HepG2 (cell line): ENCODE measurements around the gene MT1M. TPM values are rescaled to one million over a fixed set of nuclear protein-coding genes. Genes with fewer than 3 reads are reported as not detected.

Experiments
- BORCS8-MEF2B ChIP-seq: sonication (generic); formaldehyde crosslinking; IDR thresholded peaks from 2 replicates; pipeline ENCODE4 v1.8.0; 2022; ENCODE audit warnings: mild to moderate bottlenecking, missing genetic modification reagents
- ISL2 ChIP-seq: sonication (generic); formaldehyde crosslinking; IDR thresholded peaks from 2 replicates; pipeline ENCODE4 v1.5.0; 2020; ENCODE audit warnings: missing genetic modification reagents
- KLF9 ChIP-seq: IDR thresholded peaks from 2 replicates; pipeline ENCODE4 v1.6.1; 2016; ENCODE audit warnings: low read depth
- MTERF4 ChIP-seq: sonication (generic); formaldehyde crosslinking; IDR thresholded peaks from 2 replicates; pipeline ENCODE4 v1.8.0; 2023; ENCODE audit warnings: mild to moderate bottlenecking, missing genetic modification reagents
- MYNN ChIP-seq: sonication (generic); formaldehyde crosslinking; IDR thresholded peaks from 2 replicates; pipeline ENCODE4 v1.4.0; 2020; ENCODE audit warnings: mild to moderate bottlenecking, low read depth, missing genetic modification reagents
- TBP ChIP-seq: sonication (generic); formaldehyde crosslinking; IDR thresholded peaks from 2 replicates; pipeline ENCODE4 v1.5.0; 2020; ENCODE audit warnings: missing genetic modification reagents
- TCF7 ChIP-seq: sonication (generic); IDR thresholded peaks from 2 replicates; pipeline ENCODE4 v1.6.1; 2016; ENCODE audit warnings: antibody characterized with exemption, low read depth
- THAP11 ChIP-seq: IDR thresholded peaks from 2 replicates; pipeline ENCODE4 v1.6.1; 2016; ENCODE audit warnings: missing biosample characterization, missing genetic modification reagents
- TOPORS ChIP-seq: sonication (generic); formaldehyde crosslinking; IDR thresholded peaks from 2 replicates; pipeline ENCODE4 v1.8.0; 2023; ENCODE audit warnings: mild to moderate bottlenecking, missing genetic modification reagents
- YY1 ChIP-seq: IDR thresholded peaks from 2 replicates; pipeline ENCODE4 v1.6.1; 2011; ENCODE audit warnings: low read length, low read depth, moderate library complexity, mild to moderate bottlenecking; ENCODE audit not compliant: insufficient read depth, insufficient replicate concordance
- ZBTB33 ChIP-seq: sonication (generic); formaldehyde crosslinking; IDR thresholded peaks from 2 replicates; pipeline ENCODE4 v1.4.0; 2020; ENCODE audit warnings: missing genetic modification reagents
- ZFP36L2 ChIP-seq: sonication (generic); formaldehyde crosslinking; IDR thresholded peaks from 2 replicates; pipeline ENCODE4 v1.4.0; 2020; ENCODE audit warnings: missing genetic modification reagents
- ZNF280D ChIP-seq: sonication (generic); formaldehyde crosslinking; IDR thresholded peaks from 2 replicates; pipeline ENCODE4 v1.5.1; 2020; ENCODE audit warnings: mild to moderate bottlenecking, missing genetic modification reagents
- ZNF431 ChIP-seq: sonication (generic); formaldehyde crosslinking; IDR thresholded peaks from 2 replicates; pipeline ENCODE4 v1.9.0; 2022; ENCODE audit warnings: missing genetic modification reagents, low read depth, mild to moderate bottlenecking, borderline replicate concordance
- ZNF574 ChIP-seq: sonication (generic); formaldehyde crosslinking; IDR thresholded peaks from 2 replicates; pipeline ENCODE4 v1.4.0; 2020; ENCODE audit warnings: missing genetic modification reagents
- ZNF775 ChIP-seq: sonication (generic); formaldehyde crosslinking; IDR thresholded peaks from 2 replicates; pipeline ENCODE4 v1.4.0; 2020; ENCODE audit warnings: missing genetic modification reagents, mild to moderate bottlenecking, moderate library complexity, borderline replicate concordance
- polyA plus RNA-seq, 8 experiments: library from polyadenylated mRNA; depleted of rRNA in 3 of 8; stranded (reverse) in 7 of 8; unstranded in 1 of 8; fragments of >200 nt; fragmentation: Illumina TruSeq in 4 of 8; extraction: Trizol in 4 of 8; gene quantifications; 2 replicates each; pipeline versions ENCODE4 v1.2.1 to v1.2.3, GENCODE V29; 2011 to 2016; ENCODE audit warnings: low read depth in 4 of 8, missing spikeins in 1 of 8, mixed read lengths in 1 of 8; ENCODE audit not compliant: insufficient read depth in 1 of 8
- total RNA-seq, 5 experiments: library from RNA; depleted of rRNA; stranded (reverse); fragments of >200 nt; fragmentation: Illumina TruSeq; extraction: Trizol; gene quantifications; 2 replicates each; pipeline ENCODE4 v1.2.3, GENCODE V29; 2016; ENCODE audit warnings: low read depth in 1 of 5
- TF ChIP-seq, protein P1 (sequence below): sonication (generic); formaldehyde crosslinking; IDR thresholded peaks from 2 replicates; pipeline ENCODE4 v1.4.0; 2020; ENCODE audit warnings: mild to moderate bottlenecking, low read depth, missing genetic modification reagents

The MT1M gene
- total and polyA plus RNA-seq, 2 of the 13 experiments (the other 11 are each of a cell fraction or from before 2014, with no cell fraction given) = 4.6 TPM; not detected in 1

DNA sequence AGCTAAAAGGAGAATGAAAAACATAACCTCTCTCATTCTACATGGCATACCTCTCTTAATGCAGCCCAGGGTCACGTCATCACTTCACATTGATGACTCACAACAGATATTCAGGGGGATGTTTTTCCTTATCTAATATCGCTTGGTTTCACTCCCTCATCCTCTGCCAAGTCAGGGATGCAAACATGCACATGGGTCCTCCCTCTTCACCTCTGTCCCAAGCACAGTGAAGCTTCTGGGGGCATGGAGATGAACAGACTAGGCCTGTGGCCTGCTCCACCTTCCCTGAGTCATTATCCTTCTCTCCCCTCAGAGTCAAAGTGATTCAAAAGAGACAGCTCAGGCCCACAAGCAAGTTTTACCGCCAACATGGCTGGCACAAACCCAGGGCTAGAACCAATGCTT is 26.4 kb upstream of the MT1M start (continued):
- TF ChIP-seq, protein P1, sequence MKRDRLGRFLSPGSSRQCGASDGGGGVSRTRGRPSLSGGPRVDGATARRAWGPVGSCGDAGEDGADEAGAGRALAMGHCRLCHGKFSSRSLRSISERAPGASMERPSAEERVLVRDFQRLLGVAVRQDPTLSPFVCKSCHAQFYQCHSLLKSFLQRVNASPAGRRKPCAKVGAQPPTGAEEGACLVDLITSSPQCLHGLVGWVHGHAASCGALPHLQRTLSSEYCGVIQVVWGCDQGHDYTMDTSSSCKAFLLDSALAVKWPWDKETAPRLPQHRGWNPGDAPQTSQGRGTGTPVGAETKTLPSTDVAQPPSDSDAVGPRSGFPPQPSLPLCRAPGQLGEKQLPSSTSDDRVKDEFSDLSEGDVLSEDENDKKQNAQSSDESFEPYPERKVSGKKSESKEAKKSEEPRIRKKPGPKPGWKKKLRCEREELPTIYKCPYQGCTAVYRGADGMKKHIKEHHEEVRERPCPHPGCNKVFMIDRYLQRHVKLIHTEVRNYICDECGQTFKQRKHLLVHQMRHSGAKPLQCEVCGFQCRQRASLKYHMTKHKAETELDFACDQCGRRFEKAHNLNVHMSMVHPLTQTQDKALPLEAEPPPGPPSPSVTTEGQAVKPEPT (CRISPR knock-in tag) = no peak
- no peak for TF ChIP-seq KLF9
- no peak; the same call in 1 of the 2 replicates for TF ChIP-seq ZNF280D (CRISPR knock-in tag)
- TF ChIP-seq ISL2 (CRISPR knock-in tag) = no peak
- TF ChIP-seq TCF7 = no peak
- TF ChIP-seq ZFP36L2 = 0 out of 2 replicates have a peak, but pooled peaks have one; percentile 58
- no peak for TF ChIP-seq THAP11
- no peak; the same call in 1 of the 2 replicates for TF ChIP-seq ZNF775
- TF ChIP-seq MTERF4 = peak; percentile 61; the same call in 1 of the 2 replicates
- TF ChIP-seq ZNF574 (CRISPR knock-in tag) = no peak
- TF ChIP-seq MYNN = 0 out of 2 replicates have a peak, but pooled peaks have one; percentile 22
- no peak for TF ChIP-seq TOPORS (CRISPR knock-in tag)
- 0 out of 2 replicates have a peak, but pooled peaks have one; percentile 65 for TF ChIP-seq ZNF431 (CRISPR knock-in tag)
- TF ChIP-seq YY1 = no peak
- TF ChIP-seq TBP (CRISPR knock-in tag) = 0 out of 2 replicates have a peak, but pooled peaks have one; percentile 28
- TF ChIP-seq BORCS8-MEF2B (CRISPR knock-in tag) = 0 out of 2 replicates have a peak, but pooled peaks have one; percentile 31
- 0 out of 2 replicates have a peak, but pooled peaks have one; percentile 45 for TF ChIP-seq ZBTB33
